HepG2 (cell line): ENCODE measurements around the gene SRSF1. TPM values are rescaled to one million over a fixed set of nuclear protein-coding genes. Genes with fewer than 3 reads are reported as not detected.
A peak's percentile ranks its signal among the peaks of the same experiment; 100 is the strongest.

Experiments
- ATAC-seq: fragments of 200-7000 bp; cut with Tn5 transposase; 3 replicates; pipeline ENCODE4 v1.9.1; 2020; ENCODE audit warnings: mild to moderate bottlenecking, moderate library complexity
- BruUV-seq: library from RNA; stranded (reverse); fragments of 400-500 nt; replicated peaks from 2 replicates; lab custom pipeline; 2021; lab: Mats Ljungman, UMichigan
- CTCF ChIA-PET: fragments of 300-600 bp; formaldehyde crosslinking; extraction: SDS; loops from one replicate; lab custom pipeline; 2021; ENCODE audit warnings: low total read pairs, inconsistent platforms, low intra/inter-chr PET ratio; lab: Yijun Ruan, JAX
- POLR2A ChIA-PET: fragments of 350-600 bp; sonication (Branson Sonifier 250); formaldehyde crosslinking; loops from one replicate; lab custom pipeline; 2020; ENCODE audit warnings: antibody characterized with exemption, inconsistent platforms; lab: Yijun Ruan, JAX
- DNase-seq: peaks from one replicate; pipeline ENCODE4 v3.0.0-alpha.2; 2015; ENCODE audit warnings: low spot score
- FAIRE-seq: peaks from 3 replicates; lab custom pipeline; 2011; peaks lifted over from hg19 to GRCh38; lab: Jason Lieb, UNC
- H2AFZ ChIP-seq: one replicate; pipeline ENCODE4 v1.6.1; 2011; ENCODE audit warnings: low read length, inconsistent platforms
- H3K27ac ChIP-seq: fragments of 300-600 bp; 3 replicates; pipeline ENCODE4 v1.8.0; 2011; ENCODE audit warnings: mixed run types, mild to moderate bottlenecking, mixed read lengths, low read length, inconsistent platforms; ENCODE audit not compliant: insufficient read depth; ENCODE audit errors: extremely low read length
- H3K27me3 ChIP-seq, 2 experiments: fragments of 200-600 bp in 1 of 2; 2 replicates in 1 of 2; 3 replicates in 1 of 2; pipeline versions ENCODE4 v1.6.0 to v1.8.0; 2011; ENCODE audit warnings: low read length in 2 of 2, mild to moderate bottlenecking in 2 of 2, moderate library complexity in 2 of 2, inconsistent platforms in 1 of 2; ENCODE audit not compliant: insufficient read depth in 2 of 2, control insufficient read depth in 1 of 2
- H3K36me3 ChIP-seq, 2 experiments: fragments of 200-600 bp in 1 of 2; replicated peaks in 1 of 2; 2 replicates in 1 of 2; 3 replicates in 1 of 2; pipeline versions ENCODE4 v1.5.1 to v1.8.0; 2011; ENCODE audit warnings: low read length in 2 of 2, inconsistent platforms in 1 of 2; ENCODE audit not compliant: insufficient read depth in 2 of 2, control insufficient read depth in 1 of 2
- H3K4me1 ChIP-seq: 2 replicates; pipeline ENCODE4 v1.5.1; 2012; ENCODE audit warnings: low read length, inconsistent platforms; ENCODE audit not compliant: insufficient read depth
- H3K4me2 ChIP-seq: 2 replicates; pipeline ENCODE4 v1.6.0; 2011; ENCODE audit warnings: low read depth, low read length, inconsistent platforms
- H3K4me3 ChIP-seq, 3 experiments: fragments of 200-600 bp in 1 of 3; sonication (generic), shearing (Covaris generic) in 1 of 3; replicated peaks in 1 of 3; 2 replicates each; pipeline ENCODE4 v1.5.1; 2011 to 2016; ENCODE audit warnings: low read length in 3 of 3, inconsistent platforms in 2 of 3, low read depth in 2 of 3, mild to moderate bottlenecking in 2 of 3, control low read depth in 1 of 3, mixed read lengths in 1 of 3; ENCODE audit not compliant: insufficient read depth in 1 of 3
- H3K79me2 ChIP-seq: one replicate; pipeline ENCODE4 v1.6.1; 2011; ENCODE audit warnings: low read length, inconsistent platforms; ENCODE audit not compliant: insufficient read depth
- H3K9ac ChIP-seq: 2 replicates; pipeline ENCODE4 v1.6.0; 2011; ENCODE audit warnings: mild to moderate bottlenecking, low read depth, low read length, inconsistent platforms; ENCODE audit not compliant: insufficient read depth
- H3K9me3 ChIP-seq: 2 replicates; pipeline ENCODE4 v1.5.1; 2012; ENCODE audit warnings: mild to moderate bottlenecking, low read length
- H4K20me1 ChIP-seq: 2 replicates; pipeline ENCODE4 v1.6.0; 2011; ENCODE audit warnings: inconsistent platforms, mild to moderate bottlenecking, low read length, moderate library complexity; ENCODE audit not compliant: insufficient read depth
- ELF4 ChIP-seq: sonication (generic); formaldehyde crosslinking; IDR thresholded peaks from 2 replicates; pipeline ENCODE4 v1.5.0; 2020; ENCODE audit warnings: missing genetic modification reagents, mild to moderate bottlenecking, moderate library complexity, borderline replicate concordance
- KLF6 ChIP-seq: IDR thresholded peaks from 2 replicates; pipeline ENCODE4 v1.8.0; 2016; ENCODE audit warnings: missing biosample characterization, missing genetic modification reagents
- MED13 ChIP-seq: sonication (generic); formaldehyde crosslinking; IDR thresholded peaks from 2 replicates; pipeline ENCODE4 v1.5.0; 2020; ENCODE audit warnings: missing genetic modification reagents
- RNF219 ChIP-seq: sonication (generic); formaldehyde crosslinking; IDR thresholded peaks from 2 replicates; pipeline ENCODE4 v1.5.0; 2020; ENCODE audit warnings: mild to moderate bottlenecking, missing genetic modification reagents
- SETDB1 ChIP-seq: sonication (generic); formaldehyde crosslinking; IDR thresholded peaks from 2 replicates; pipeline ENCODE4 v1.5.1; 2020; ENCODE audit warnings: missing genetic modification reagents, mild to moderate bottlenecking, borderline replicate concordance
- ZBTB49 ChIP-seq: sonication (generic); formaldehyde crosslinking; IDR thresholded peaks from 2 replicates; pipeline ENCODE4 v1.4.0; 2020; ENCODE audit warnings: missing genetic modification reagents, borderline replicate concordance
- ZNF382 ChIP-seq: sonication (generic); formaldehyde crosslinking; IDR thresholded peaks from 2 replicates; pipeline ENCODE4 v1.5.0; 2020; ENCODE audit warnings: missing genetic modification reagents, mild to moderate bottlenecking, borderline replicate concordance
- WGBS: methylation state at CpG from one replicate; pipeline ENCODE4 v1.1.6; 2017; ENCODE audit warnings: low lambda C conversion rate; 5-methylcytosine and 5-hydroxymethylcytosine counted together
- in situ Hi-C: cut with HindIII; loops from 2 replicates; pipeline ENCODE4 v1.10.0; 2017; ENCODE audit warnings: low pct_unique_long_range_greater_than_20kb; ENCODE audit not compliant: extremely low pct_ligation_motif_present
- intact Hi-C: fragments of 100-400 bp; cut with micrococcal nuclease; formaldehyde crosslinking; loops from one replicate; pipeline ENCODE4 v1.10.0; 2022; ENCODE audit not compliant: unreplicated experiment
- polyA plus RNA-seq, 8 experiments: library from polyadenylated mRNA; depleted of rRNA in 3 of 8; stranded (reverse) in 7 of 8; unstranded in 1 of 8; fragments of >200 nt; fragmentation: Illumina TruSeq in 4 of 8; extraction: Trizol in 4 of 8; gene quantifications; 2 replicates each; pipeline versions ENCODE4 v1.2.1 to v1.2.3, GENCODE V29; 2011 to 2016; ENCODE audit warnings: low read depth in 4 of 8, missing spikeins in 1 of 8, mixed read lengths in 1 of 8; ENCODE audit not compliant: insufficient read depth in 1 of 8
- total RNA-seq, 5 experiments: library from RNA; depleted of rRNA; stranded (reverse); fragments of >200 nt; fragmentation: Illumina TruSeq; extraction: Trizol; gene quantifications; 2 replicates each; pipeline ENCODE4 v1.2.3, GENCODE V29; 2016; ENCODE audit warnings: low read depth in 1 of 5
- TF ChIP-seq, protein P1 (sequence below): sonication (generic); IDR thresholded peaks from 2 replicates; pipeline ENCODE4 v1.6.1; 2016; ENCODE audit warnings: low read depth, borderline replicate concordance
- TF ChIP-seq, protein P2 (sequence below), 2 experiments: fragments of 450-650 bp in 1 of 2; sonication (generic) in 1 of 2; formaldehyde crosslinking; IDR thresholded peaks; 2 replicates each; pipeline versions ENCODE4 v1.5.0 to v1.8.0; 2020 to 2022; ENCODE audit warnings: mild to moderate bottlenecking in 1 of 2, missing genetic modification reagents in 1 of 2

The SRSF1 gene
- total and polyA plus RNA-seq, 2 of the 13 experiments (the other 11 are each of a cell fraction or from before 2014, with no cell fraction given), result 142 to 445 TPM

- Histone ChIP-seq H3K4me1 (peaks cover 57% of the 10 kb centered on the region), H3K4me3 (no peak overlapping the region), H3K9me3 (no peaks in the 10 kb centered on the region), H4K20me1 (peaks cover 32% of the 10 kb centered on the region), H3K4me2 (peak overlapping the region; percentile 13; the same call in 1 of the 2 replicates), H3K79me2 (peaks cover 71% of the 10 kb centered on the region), H3K36me3 (peaks cover 15 to 49% of the 10 kb centered on the region in 2 experiments), H3K9ac (no peak overlapping the region), H3K27me3 (no peaks in the 10 kb centered on the region; a peak in 1 of 5 replicates), H3K27ac (no peak overlapping the region), H2AFZ (no peak overlapping the region)
- TF ChIP-seq, protein P1, sequence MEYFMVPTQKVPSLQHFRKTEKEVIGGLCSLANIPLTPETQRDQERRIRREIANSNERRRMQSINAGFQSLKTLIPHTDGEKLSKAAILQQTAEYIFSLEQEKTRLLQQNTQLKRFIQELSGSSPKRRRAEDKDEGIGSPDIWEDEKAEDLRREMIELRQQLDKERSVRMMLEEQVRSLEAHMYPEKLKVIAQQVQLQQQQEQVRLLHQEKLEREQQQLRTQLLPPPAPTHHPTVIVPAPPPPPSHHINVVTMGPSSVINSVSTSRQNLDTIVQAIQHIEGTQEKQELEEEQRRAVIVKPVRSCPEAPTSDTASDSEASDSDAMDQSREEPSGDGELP, result peak; percentile 49; the same call in 1 of the 2 replicates
- TF ChIP-seq ZNF382 (CRISPR knock-in tag), result no peak
- TF ChIP-seq, protein P2, sequence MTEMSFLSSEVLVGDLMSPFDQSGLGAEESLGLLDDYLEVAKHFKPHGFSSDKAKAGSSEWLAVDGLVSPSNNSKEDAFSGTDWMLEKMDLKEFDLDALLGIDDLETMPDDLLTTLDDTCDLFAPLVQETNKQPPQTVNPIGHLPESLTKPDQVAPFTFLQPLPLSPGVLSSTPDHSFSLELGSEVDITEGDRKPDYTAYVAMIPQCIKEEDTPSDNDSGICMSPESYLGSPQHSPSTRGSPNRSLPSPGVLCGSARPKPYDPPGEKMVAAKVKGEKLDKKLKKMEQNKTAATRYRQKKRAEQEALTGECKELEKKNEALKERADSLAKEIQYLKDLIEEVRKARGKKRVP (CRISPR knock-in tag; IDR thresholded peaks at IDR 0.05), result peak in 1 of 2 experiments; percentile 39; a peak in 1 of 4 replicates
- whole genome bisulfite sequencing, result 96% methylated on average over 1 of the region's 1 CpG
- intact Hi-C loops (no loop called here), in situ Hi-C loops (no loop called here)
- POLR2A ChIA-PET, result interaction anchor here (1.0 to 2.3 kb wide), 5 partner anchors 36 to 134 kb away, joined by 3 to 6 read pairs (median 4); partner anchors contain the start of gene MRPS23
- no peak for ATAC-seq
- no peak for FAIRE-seq
- BruUV-seq, result no TSS peak
- CTCF ChIA-PET, result no interaction called here
- no peak for DNase-seq
These were observed 23.6 kb downstream of the SRSF1 start for GRCh38 chr17:57983446-57983845.

DNA sequence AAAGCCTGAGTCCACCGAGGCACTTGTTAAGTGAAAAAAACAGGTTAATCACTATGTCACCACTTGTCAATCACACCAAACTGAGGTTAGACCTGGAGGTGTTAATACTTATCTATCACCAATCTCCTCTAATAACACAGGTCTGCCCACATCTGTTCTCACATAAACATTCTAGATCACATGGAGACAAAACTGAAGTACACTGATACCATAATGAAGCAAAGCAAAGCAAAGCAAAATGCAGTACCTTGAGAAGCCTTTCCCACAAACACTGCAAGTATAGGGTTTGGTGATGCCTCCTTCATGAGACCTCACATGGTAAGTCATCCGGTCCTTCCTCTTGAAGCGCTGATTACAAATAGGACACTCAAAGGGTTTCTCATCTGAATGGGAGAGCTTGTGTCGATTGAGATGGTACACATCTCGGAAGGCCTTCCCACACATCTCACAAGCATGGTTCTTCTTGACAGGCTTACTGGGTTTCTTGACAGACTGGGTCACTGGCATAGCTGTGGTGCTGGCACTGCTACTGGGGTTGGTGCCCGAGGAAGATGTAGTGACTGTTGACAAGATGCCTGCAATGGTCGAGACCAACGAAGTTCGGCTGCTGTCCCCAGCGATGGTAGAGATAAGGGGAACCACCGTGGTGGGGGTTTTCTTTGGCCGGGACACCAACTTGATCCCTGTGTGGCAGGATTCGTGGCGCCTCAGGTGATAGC is 24.4 kb downstream of the SRSF1 start:
- Histone ChIP-seq H3K79me2 (peaks cover 71% of the 10 kb centered on the region), H3K36me3 (peaks cover 15 to 57% of the 10 kb centered on the region in 2 experiments), H3K9ac (no peak overlapping the region), H3K4me3 (no peak overlapping the region), H2AFZ (no peak overlapping the region), H3K4me2 (no peak overlapping the region), H3K27me3 (no peaks in the 10 kb centered on the region; a peak in 1 of 5 replicates), H4K20me1 (peaks cover 32% of the 10 kb centered on the region), H3K4me1 (peaks cover 57% of the 10 kb centered on the region), H3K9me3 (no peaks in the 10 kb centered on the region), H3K27ac (no peak overlapping the region)
- DNase-seq (no peak), FAIRE-seq (no peak), ATAC-seq (no peak)
- POLR2A ChIA-PET, result interaction anchor here (1.0 to 1.7 kb wide), 4 partner anchors 29 to 133 kb away, joined by 3 to 4 read pairs (median 4); partner anchors contain the start of gene MRPS23
- intact Hi-C loops, result no loop called here
- 94% methylated on average over 14 of the region's 14 CpGs for WGBS
- BruUV-seq, result no TSS peak
- in situ Hi-C loops, result no loop called here
- CTCF ChIA-PET, result no interaction called here
- no peak for TF ChIP-seq RNF219
- TF ChIP-seq MED13, result no peak
- TF ChIP-seq SETDB1 (CRISPR knock-in tag), result no peak
- no peak for TF ChIP-seq ZBTB49
- TF ChIP-seq ELF4 (CRISPR knock-in tag), result no peak
- no peak for TF ChIP-seq KLF6 (CRISPR knock-in tag)
